ENCODE results near the gene P2RX5.

P2RX5 gene

DNA sequence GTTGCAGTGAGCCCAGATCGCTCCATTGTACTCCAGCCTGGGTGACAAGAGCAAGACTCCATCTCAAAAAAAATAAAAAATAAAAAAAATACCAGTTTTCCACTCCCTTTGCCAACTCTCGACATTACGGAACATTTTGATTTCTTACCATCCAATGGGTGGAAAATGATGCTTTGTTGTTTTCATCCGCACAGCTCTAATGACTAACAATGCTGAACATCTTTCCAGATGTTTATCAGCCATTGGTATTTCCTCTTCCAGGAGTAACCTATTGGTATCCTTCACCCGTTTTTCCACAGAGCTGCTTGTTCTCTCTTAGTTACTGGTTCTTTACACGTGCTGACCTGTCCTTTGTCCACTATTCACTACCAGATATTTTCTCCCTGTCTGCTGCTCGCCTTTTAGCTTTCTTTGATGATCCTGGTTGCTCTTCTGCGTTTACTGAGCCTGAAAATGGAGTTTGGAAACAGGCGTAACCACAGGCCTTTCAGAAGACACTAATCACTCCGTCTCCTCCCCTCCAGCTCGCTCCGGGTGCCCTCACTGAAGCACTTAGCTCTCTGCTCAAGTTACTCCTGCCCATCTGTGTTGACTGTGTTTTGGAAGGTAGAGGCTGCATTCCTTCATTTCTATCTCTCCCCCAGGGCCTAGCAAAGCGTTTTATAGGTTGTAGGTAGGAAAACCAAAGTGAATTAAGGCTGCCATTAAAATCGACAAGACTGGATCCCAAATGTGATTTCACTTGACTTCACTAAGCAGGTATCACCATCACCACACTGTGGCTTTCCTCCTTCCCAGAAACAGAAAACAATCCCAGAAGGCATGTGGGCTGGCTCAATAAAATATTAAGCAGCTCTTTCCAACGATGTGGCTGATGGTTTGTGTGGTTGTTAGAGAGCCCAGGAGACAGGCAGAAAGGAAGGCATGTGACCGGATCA, 68.9 kb downstream of the P2RX5 start:
- DNase-seq = no peak
